Activated CD8-positive, alpha-beta memory T cell treated with anti-CD3 and anti-CD28 coated beads, Interleukin-2, amount 50 U/mL, for 4 hours (primary cell): ENCODE measurements around the gene AP4E1.
"Not testable (repeated sequence)": the region's sequence is repeated elsewhere in the genome, so short reads cannot be mapped to it uniquely, and the experiment has no call there.

Experiments used
- DNase-seq: peaks from one replicate; pipeline ENCODE4 v3.0.0-alpha.2; 2020

Gene AP4E1

GRCh38 chr15:51030649-51031316 lies 122.3 kb downstream of the AP4E1 start:
- DNase-seq, result no peak

- DNase-seq, result not testable (repeated sequence)
Measured at GRCh38 chr15:51037474-51037873, 129.0 kb downstream of the AP4E1 start.

DNA sequence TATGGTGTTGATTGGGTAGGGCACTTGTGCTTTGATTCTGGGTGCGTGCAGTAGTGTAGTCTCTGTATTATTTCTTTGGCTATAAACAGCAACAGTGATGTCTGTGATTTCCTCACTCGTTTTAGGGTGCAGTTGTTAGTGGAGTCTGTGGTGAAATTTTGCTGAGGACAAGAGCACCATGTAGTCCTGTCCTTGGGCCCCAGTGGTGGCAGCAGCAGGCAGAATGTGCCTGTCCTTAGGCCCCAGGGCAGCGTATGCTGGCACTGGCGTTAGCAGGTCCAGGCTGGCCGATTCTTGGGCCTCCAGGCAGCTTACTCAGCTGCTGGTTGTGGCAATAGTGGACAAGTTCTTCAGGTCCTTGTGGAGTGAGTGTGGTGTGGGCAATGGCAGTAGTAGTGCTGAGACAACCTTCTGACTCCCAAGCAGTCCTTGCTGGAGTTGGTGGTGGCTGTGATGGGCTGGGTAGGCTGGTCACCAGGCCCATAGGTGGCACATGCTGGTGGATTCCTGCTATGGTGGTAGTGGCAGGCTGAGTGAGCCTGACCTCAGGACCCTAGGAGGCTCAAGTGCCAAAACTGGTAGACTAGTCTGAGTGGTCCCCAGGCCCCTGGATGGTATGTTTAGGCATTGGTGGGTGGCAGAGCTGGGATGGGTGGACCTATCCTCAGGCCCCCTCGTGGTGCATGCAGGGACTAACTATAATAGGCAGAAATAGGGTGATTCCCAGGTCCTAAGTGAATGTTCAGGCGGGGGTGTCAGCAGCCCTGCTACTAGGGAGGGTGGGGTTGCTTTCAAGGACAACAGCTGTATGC lies 129.9 kb downstream of the AP4E1 start:
- DNase-seq, result no peak

GRCh38 chr15:51038974-51039319 lies 130.5 kb downstream of the AP4E1 start:
- DNase-seq, result no peak

GRCh38 chr15:51044037-51044727 lies 135.7 kb downstream of the AP4E1 start:
- no peak for DNase-seq

DNA sequence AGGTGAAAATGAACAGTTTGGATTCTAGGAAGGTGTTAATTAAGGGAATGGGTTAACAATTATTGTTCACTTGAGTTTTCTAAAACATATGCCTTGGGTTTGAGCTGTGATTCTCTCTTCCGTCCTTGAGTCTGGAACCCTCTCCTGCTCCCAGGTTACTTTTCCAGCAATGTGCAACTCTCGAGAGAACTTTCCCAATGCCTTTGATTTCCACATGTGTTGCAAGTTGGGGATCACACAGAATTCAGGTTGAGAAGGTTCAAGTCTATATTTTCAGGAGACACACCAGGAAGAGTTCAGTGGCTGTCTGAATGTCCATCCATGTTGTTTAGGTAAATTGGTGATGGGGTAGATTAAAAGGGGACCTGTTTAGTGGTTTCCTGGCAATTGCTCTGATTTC lies 137.5 kb downstream of the AP4E1 start:
- no peak for DNase-seq

DNA sequence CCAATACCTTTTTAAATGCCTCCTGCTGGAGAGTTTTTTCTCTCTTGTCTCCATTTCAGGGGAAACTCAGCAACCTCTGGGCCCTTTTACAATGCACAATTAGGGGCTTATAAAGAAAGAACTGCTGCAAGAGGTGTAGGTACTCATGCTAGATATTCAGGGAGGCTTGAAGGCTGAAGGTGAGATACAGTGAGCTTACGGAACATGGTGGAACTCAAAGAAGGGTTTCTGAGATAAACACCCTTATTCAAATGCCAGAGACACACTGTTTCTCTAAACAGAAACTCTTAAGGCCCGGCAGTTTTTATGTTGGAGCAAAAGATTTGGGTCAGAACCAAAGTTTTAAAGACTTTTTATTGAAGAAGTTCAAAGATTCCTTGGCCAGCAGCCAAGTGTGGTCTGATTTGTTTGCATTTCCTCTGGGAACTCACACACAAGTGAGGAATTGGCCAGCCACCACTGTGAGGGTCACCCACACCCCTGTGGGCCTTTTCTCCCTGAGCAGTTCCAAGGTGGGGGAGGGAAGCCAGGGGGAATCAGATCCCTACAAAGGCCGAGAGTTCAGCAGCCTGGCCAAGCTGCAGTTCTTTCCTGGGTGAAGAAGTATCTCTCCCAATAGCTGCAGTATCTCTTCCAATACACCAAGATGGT lies 138.4 kb downstream of the AP4E1 start:
- no peak for DNase-seq

DNA sequence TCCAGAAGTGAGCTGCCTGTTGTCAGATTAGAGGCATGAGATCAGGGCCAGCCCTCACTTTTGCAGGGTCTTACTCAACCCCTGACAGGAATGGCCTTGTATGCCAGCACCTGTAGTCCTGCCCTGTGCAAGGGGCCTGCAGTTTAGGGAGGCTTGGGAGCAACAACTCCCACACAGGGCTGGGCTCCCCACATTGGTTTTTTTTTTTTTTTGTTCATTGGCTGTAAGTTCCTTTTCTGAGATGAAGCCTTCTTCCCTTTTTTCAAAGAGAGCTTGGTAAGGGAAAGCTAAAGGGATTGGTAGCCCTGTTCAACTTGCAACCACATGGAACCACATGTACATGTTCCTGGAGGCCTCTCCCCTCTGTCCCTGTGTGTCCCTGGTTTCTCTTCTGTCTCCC lies 139.8 kb downstream of the AP4E1 start:
- no peak for DNase-seq

DNA sequence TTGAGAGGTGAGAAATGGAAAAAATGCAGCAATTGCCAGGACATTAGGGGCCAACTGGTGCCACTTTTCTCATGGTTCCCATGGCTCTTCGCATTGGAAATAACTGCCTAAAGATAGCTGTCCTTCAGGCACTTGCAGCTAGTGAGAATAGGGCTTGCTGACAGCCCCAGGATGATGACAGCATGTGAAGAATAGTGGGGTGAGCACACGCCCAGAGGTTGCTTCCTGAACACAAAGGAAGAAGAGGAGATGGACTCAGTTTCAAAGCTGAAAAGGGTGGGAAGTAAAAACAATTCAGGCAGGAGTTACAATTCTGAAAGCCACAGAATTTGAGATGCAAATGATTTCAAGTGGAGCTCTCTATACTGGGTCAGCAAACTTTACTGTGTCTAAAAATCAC lies 140.6 kb downstream of the AP4E1 start:
- DNase-seq, result no peak

GRCh38 chr15:51051776-51052175 lies 143.3 kb downstream of the AP4E1 start:
- no peak for DNase-seq

- DNase-seq, result no peak
Measured at GRCh38 chr15:51053571-51053970, 145.1 kb downstream of the AP4E1 start.

DNA sequence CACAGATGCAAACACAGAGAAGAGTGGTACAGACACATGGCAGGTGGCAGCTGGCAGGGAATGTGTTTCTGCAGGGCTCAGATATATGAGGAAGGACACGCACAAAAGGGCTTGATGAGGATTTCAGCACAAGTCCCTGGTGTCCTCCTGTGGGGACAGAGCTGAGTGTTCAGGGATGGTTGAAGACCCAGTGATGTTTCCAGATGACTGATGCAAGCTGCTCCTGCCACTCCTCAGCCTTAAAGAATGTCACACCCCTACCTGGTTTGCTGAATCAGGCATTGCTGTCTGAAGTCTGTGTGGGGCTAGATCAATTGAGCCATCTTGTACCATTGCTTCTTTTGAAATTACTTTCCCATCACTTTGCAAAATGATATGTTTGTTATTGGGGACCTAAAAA lies 146.1 kb downstream of the AP4E1 start:
- DNase-seq, result no peak
